ENCODE data around the gene EIF4A3. TPM values are rescaled to one million over a fixed set of nuclear protein-coding genes. Genes with fewer than 3 reads are reported as not detected.

Gene EIF4A3
- total RNA-seq, 1 donor from 2014 or later: 104 TPM

DNA sequence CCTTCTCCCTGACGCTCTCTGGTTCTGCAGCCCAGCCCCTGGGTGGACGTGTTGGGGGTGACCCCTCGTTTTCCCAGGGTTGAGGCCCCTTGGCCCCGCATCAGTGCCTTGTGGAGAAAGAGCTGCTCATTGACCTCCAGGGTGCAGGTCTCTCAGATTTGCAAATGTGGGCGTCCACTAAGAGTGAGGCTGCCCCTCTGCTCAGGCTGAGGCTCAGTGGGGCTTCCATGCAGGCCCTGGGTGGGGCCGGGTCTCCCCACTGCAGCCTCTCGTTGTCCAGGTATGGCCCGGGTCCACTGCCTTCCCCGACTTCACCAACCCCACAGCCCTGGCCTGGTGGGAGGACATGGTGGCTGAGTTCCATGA lies 36.5 kb downstream of the EIF4A3 start:
- H3K4me1 Mint-ChIP-seq (ENCODE audit: unreplicated experiment): peaks cover 8% of the 10 kb centered on the region
- H3K36me3 Mint-ChIP-seq: no peaks in the 10 kb centered on the region
- no peaks in the 10 kb centered on the region for H3K27me3 Mint-ChIP-seq
- H3K4me3 Mint-ChIP-seq: no peak overlapping the region
- TF ChIP-seq CTCF (conservative IDR thresholded peaks at IDR 0.05): no peak
- DNase-seq (ENCODE audit: extremely low spot score, unreplicated experiment): no peak
- H3K9me3 Mint-ChIP-seq: peaks cover 6% of the 10 kb centered on the region
- H3K27ac Mint-ChIP-seq: no peak overlapping the region

GRCh38 chr17:80109713-80110446 lies 37.0 kb downstream of the EIF4A3 start:
- DNase-seq (ENCODE audit: extremely low spot score, unreplicated experiment): no peak
- Mint-ChIP-seq H3K9me3 (peaks cover under 1% of the 10 kb centered on the region), H3K4me1 (ENCODE audit: unreplicated experiment) (peaks cover 10% of the 10 kb centered on the region), H3K27ac (no peak overlapping the region), H3K4me3 (no peak overlapping the region), H3K36me3 (no peaks in the 10 kb centered on the region), H3K27me3 (no peaks in the 10 kb centered on the region)
- no peak for TF ChIP-seq CTCF (conservative IDR thresholded peaks at IDR 0.05)

DNA sequence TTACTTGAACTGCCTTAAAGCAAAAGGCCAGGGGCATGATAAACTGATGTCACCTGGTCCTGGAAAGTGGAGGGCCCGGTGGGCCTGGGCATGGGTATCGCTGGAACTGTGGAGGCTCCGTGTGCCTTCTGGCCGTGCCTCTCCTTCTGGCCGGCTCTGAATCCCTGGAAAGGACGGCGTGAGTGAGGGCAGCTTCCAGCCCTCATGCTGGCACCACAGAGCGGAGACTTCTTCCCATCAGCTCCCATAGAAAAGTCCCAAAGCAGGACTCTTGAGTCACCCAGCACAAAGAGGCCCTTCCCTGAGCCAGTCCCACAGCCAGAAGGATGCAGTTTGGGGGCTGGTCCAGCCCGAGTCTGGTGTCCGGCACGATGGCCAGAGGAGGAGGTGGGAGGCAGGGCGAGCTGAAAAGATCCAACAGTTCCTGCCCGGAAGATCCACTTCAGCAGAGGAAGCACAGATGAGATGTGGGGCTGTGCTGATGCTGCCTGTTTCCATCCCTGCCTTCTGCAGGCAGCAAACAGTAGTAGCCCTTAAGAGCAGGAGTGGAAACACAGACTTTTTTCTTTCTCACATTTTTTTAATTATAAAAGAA lies 37.8 kb downstream of the EIF4A3 start:
- no peaks in the 10 kb centered on the region for H3K36me3 Mint-ChIP-seq
- H3K27ac Mint-ChIP-seq: no peak overlapping the region
- TF ChIP-seq CTCF (conservative IDR thresholded peaks at IDR 0.05): no peak
- peaks cover 10% of the 10 kb centered on the region for H3K4me1 Mint-ChIP-seq (ENCODE audit: unreplicated experiment)
- H3K27me3 Mint-ChIP-seq: no peaks in the 10 kb centered on the region
- H3K9me3 Mint-ChIP-seq: no peaks in the 10 kb centered on the region
- DNase-seq (ENCODE audit: extremely low spot score, unreplicated experiment): no peak
- H3K4me3 Mint-ChIP-seq: no peak overlapping the region

DNA sequence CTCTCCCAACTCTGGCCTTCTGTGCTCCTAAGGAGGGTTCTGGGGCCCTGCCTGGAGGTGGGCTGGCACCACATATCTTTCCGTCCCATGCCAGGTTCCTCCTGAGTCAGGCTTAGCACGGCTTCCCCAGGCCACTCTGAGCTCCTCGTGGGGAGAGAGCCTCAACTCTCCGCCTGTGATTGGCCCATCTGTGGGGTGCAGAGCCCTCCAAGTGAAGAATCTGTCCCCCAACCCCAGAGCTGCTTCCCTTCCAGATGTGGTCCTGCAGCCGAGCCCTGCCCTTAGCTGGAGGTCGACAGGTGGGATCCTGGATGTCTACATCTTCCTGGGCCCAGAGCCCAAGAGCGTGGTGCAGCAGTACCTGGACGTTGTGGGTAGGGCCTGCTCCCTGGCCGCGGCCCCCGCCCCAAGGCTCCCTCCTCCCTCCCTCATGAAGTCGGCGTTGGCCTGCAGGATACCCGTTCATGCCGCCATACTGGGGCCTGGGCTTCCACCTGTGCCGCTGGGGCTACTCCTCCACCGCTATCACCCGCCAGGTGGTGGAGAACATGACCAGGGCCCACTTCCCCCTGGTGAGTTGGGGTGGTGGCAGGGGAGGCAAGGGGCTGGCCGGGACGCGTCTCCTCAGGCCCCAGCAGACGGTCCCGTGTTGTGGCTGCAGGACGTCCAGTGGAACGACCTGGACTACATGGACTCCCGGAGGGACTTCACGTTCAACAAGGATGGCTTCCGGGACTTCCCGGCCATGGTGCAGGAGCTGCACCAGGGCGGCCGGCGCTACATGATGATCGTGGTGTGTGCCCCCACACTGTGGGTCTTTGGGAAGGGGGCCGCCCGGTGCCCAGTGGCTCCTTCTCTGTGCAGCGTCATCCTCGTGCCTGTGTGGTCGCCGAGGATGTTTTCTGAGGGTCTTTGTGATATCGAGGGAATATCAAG lies 38.6 kb downstream of the EIF4A3 start:
- Mint-ChIP-seq H3K4me3 (no peak overlapping the region), H3K27me3 (no peaks in the 10 kb centered on the region), H3K4me1 (ENCODE audit: unreplicated experiment) (peaks cover 16% of the 10 kb centered on the region), H3K36me3 (no peaks in the 10 kb centered on the region), H3K9me3 (no peaks in the 10 kb centered on the region), H3K27ac (no peak overlapping the region)
- DNase-seq (ENCODE audit: extremely low spot score, unreplicated experiment): no peak
- TF ChIP-seq CTCF (conservative IDR thresholded peaks at IDR 0.05): no peak

GRCh38 chr17:80107231-80108021 lies 39.5 kb downstream of the EIF4A3 start:
- Mint-ChIP-seq H3K27ac (no peak overlapping the region), H3K9me3 (no peaks in the 10 kb centered on the region), H3K27me3 (no peaks in the 10 kb centered on the region), H3K36me3 (no peaks in the 10 kb centered on the region), H3K4me3 (no peak overlapping the region), H3K4me1 (ENCODE audit: unreplicated experiment) (peaks cover 18% of the 10 kb centered on the region)
- DNase-seq (ENCODE audit: extremely low spot score, unreplicated experiment): no peak
- no peak for TF ChIP-seq CTCF (conservative IDR thresholded peaks at IDR 0.05)
